Retinal pigment epithelial cell (primary cell): Measurements from ENCODE around the gene CFAP92.

Experiments used
- DNase-seq: peaks from one replicate; pipeline ENCODE4 v3.0.0-alpha.2; 2010; ENCODE audit warnings: low read depth
- H3K4me3 ChIP-seq: 2 replicates; pipeline ENCODE4 v1.5.1; 2011; ENCODE audit warnings: mild to moderate bottlenecking, low read length, control low read depth, moderate library complexity
- TF ChIP-seq, protein P1 (sequence below): conservative IDR thresholded peaks from 2 replicates; pipeline ENCODE4 v1.5.1; 2011; ENCODE audit warnings: low read depth, low read length, control low read depth, inconsistent platforms

Gene CFAP92

DNA sequence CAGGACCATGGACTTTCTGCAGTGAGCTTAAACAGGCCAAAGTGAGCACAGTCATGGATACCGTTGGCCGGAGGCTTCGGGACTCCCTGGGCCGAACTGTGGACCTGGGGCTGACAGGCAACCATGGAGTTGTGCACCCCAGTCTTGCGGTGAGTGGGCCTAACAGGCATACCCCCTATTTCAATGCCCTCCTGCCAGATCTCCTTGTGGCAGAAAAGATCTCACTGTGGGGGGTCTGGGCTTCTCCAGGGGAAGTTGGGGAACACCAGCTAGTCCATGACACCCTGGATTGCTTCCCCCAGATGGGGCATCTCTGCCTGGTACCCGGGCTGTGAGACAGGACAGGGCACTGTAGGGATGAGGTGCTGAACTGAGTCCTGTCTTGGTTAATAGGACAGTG, 84.9 kb downstream of the CFAP92 start:
- no peak for DNase-seq
- no peak overlapping the region for H3K4me3 ChIP-seq
- TF ChIP-seq, protein P1, sequence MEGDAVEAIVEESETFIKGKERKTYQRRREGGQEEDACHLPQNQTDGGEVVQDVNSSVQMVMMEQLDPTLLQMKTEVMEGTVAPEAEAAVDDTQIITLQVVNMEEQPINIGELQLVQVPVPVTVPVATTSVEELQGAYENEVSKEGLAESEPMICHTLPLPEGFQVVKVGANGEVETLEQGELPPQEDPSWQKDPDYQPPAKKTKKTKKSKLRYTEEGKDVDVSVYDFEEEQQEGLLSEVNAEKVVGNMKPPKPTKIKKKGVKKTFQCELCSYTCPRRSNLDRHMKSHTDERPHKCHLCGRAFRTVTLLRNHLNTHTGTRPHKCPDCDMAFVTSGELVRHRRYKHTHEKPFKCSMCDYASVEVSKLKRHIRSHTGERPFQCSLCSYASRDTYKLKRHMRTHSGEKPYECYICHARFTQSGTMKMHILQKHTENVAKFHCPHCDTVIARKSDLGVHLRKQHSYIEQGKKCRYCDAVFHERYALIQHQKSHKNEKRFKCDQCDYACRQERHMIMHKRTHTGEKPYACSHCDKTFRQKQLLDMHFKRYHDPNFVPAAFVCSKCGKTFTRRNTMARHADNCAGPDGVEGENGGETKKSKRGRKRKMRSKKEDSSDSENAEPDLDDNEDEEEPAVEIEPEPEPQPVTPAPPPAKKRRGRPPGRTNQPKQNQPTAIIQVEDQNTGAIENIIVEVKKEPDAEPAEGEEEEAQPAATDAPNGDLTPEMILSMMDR: no peak

DNA sequence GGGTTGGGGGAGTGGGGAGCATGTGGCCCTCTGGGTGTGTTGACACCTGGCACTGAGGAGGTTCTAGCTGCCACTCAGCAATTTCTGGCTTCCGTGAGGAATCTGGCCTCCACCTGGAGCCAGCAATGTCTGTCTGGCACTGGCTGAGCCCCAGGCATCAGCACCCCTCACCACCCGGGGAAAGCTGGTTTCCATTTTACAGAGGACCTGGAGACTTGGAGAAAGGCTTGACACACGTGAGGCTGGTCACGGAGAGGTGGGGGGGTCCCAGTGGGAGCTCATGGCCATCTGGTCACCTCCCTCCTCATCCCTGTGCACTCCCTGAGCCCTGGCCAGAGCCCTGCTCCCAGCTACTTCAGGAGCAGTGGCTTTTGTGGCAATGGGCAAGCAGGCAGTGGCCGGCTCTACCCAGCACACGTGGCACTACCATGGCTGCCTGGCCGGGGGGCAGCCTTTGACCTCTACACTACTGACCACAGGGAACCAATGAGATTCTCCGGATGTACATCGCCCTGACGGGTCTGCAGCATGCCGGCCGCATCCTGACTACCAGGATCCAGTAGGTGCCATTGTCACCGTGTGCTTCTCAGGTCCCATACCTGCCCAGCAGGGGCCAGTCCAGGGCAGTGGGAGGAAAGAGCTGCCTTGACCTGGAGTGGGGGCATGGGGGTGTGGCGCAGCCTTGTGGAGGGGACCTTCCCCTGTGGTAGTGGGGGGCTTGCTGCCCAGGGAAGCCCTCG, 86.0 kb downstream of the CFAP92 start:
- TF ChIP-seq, protein P1: no peak
- no peak overlapping the region for H3K4me3 ChIP-seq
- DNase-seq: no peak

DNA sequence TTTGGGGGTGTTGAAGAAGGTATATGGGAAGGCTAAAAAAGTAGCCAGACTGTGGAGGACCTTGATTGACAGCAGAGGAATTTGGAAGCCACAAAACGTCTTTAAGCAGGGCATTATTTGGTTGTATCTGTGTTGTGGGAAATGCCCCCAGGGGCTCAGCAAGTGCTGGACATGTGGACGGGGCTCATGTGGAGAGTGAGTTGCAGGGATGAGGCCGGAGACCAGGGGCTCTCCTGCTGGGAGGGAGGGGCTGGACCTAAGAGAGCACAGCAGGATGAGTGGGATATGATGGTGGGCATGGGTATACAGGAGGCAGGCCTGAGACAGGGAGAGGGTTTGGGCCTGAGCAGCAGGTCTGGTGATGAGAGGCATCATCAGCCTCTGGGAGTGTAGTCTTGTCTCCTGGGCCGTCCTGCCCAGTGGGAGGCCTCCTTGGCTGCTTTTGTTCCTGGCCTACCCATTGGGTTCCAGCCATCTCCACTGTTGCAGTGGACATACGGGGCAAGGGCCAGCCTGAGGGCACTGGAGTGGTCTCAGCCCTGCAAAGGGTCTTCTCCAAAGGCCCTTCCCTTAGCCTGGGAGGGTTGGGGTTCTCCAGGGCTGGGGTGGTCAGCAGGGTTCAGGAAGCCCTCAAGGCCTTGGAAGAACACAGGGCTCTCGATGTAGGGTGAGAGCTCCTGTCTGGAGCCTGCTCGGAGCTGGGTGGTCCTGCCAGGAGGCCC, 86.9 kb downstream of the CFAP92 start:
- H3K4me3 ChIP-seq: no peak overlapping the region
- TF ChIP-seq, protein P1: no peak
- no peak for DNase-seq

DNA sequence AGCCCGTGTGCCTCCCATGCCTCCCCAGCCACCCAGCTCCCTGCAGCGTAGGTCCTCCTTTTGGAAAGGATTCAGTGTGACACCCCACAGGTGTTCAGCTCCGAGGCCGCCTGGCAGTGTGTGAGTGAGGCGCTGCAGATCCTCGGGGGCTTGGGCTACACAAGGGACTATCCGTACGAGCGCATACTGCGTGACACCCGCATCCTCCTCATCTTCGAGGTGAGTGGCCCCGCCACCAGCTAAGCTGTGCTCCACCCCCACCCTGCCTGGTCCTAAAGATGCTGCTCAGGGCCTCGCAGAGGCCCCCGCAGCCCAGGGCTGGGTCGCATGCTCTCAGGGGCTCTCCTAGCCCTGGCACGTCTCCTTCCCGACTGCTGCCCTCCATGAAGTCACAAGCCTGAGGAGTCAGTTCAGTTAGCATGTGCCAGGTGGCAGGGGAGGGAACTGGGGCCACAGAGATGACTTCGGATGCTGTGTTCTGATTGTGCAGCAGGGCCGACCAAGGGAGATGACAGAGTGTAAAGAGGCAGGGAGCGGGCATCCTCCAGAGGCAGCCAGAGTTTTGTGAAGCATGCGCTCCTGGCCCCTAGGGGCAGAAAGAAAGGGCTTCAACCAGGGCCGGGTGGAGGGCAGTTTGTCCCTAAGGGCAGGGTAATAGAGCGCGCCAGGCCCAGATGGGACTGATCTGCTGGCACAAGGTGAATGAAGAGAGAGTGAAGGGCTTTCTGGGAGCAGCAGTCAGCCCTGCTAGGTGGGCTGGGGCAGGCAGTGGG, 87.7 kb downstream of the CFAP92 start:
- DNase-seq: no peak
- H3K4me3 ChIP-seq: no peak overlapping the region
- TF ChIP-seq, protein P1: no peak

DNA sequence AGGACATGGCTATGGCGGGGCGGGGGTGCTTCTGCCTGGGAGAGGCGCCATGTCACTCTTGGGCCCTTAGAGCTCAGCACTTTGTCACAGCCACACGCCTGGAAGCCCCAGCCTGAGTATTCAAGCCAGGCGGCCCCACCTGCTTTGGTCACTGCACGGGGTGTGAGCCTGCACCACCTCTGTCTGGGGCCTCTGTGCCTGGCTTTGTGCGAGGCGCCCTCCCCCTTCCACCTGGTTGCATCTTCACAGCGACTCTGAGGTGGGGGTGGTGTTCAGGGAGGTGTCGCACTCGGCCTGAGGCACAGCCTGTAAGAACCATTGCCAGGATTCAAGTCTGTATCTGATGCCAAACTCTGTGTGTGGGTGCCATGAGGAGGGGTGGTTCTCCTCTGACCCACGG, 90.4 kb downstream of the CFAP92 start:
- no peak overlapping the region for H3K4me3 ChIP-seq
- TF ChIP-seq, protein P1: no peak
- DNase-seq: no peak

DNA sequence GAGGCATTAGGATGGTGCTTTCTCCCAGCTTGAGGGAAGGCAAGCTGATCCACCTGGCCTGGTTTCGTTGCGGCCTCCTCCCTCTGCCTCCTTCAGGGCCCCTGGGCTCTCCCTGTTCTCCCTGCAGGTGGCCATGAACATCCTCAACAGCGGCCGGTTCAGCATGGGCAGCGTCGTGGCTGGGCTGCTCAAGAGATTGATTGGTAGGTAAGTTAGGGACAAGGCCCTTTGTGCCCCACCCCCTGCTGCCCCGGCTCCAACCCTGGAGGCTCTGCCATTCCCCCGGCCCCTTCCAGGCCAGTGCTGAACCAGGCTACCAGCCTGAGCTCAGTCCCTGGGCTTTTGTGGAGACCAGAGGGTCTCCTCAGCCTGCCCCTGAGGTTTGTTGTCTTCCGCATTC, 91.5 kb downstream of the CFAP92 start:
- no peak overlapping the region for H3K4me3 ChIP-seq
- TF ChIP-seq, protein P1: no peak
- no peak for DNase-seq
